Gastroesophageal sphincter (tissue), 4 donors: ENCODE data around the gene SPACA6. TPM values are rescaled to one million over a fixed set of nuclear protein-coding genes. Genes with fewer than 3 reads are reported as not detected.

Source experiments
- ATAC-seq: fragments of 150-250 bp; one replicate; pipeline ENCODE4 v1.9.1; 2016; ENCODE audit warnings: mild to moderate bottlenecking, moderate library complexity
- H3K27ac ChIP-seq, 4 donors: fragments of 200-600 bp; sonication (generic) in 3 of 4; 1 replicate in 3 of 4; 2 replicates in 1 of 4; pipeline ENCODE4 v1.5.1; 2016 to 2019
- H3K27me3 ChIP-seq: fragments of 200-600 bp; sonication (generic); one replicate; pipeline ENCODE4 v1.5.1; 2019
- H3K36me3 ChIP-seq, 2 donors: fragments of 200-600 bp; sonication (generic); one replicate each; pipeline ENCODE4 v1.5.1; 2019; ENCODE audit warnings: control low read depth in 1 of 2
- H3K4me1 ChIP-seq, 3 donors: fragments of 200-600 bp; sonication (generic); 1 replicate in 2 of 3; 2 replicates in 1 of 3; pipeline ENCODE4 v1.5.1; 2016 to 2019; ENCODE audit warnings: control low read depth in 2 of 3
- H3K4me3 ChIP-seq, 2 donors: fragments of 200-600 bp; sonication (generic); one replicate each; pipeline ENCODE4 v1.5.1; 2019; ENCODE audit warnings: mild to moderate bottlenecking in 1 of 2, moderate library complexity in 1 of 2
- H3K9me3 ChIP-seq, 3 donors: fragments of 200-600 bp; sonication (generic); one replicate each; pipeline ENCODE4 v1.5.1; 2017 to 2019; ENCODE audit warnings: control low read depth in 2 of 3
- CTCF ChIP-seq, 4 experiments: fragments of 200-600 bp in 2 of 4; fragments of 450-650 bp in 2 of 4; sonication (generic) in 1 of 4; IDR thresholded peaks; one replicate each; pipeline ENCODE4 v1.5.1; 2017 to 2019; ENCODE audit warnings: antibody characterized with exemption in 4 of 4, mild to moderate bottlenecking in 2 of 4, moderate library complexity in 2 of 4
- EP300 ChIP-seq: sonication (generic); formaldehyde crosslinking; IDR thresholded peaks from one replicate; pipeline ENCODE4 v1.6.1; 2017; ENCODE audit warnings: antibody characterized with exemption, mild to moderate bottlenecking
- POLR2A ChIP-seq, 2 donors: fragments of 450-650 bp; IDR thresholded peaks; one replicate each; pipeline ENCODE4 v1.6.1; 2017; ENCODE audit warnings: antibody characterized with exemption in 2 of 2, mild to moderate bottlenecking in 2 of 2, moderate library complexity in 1 of 2
- POLR2AphosphoS5 ChIP-seq: sonication (generic); formaldehyde crosslinking; IDR thresholded peaks from one replicate; pipeline ENCODE4 v1.6.1; 2017; ENCODE audit warnings: antibody characterized with exemption
- WGBS, 2 donors: methylation state at CpG; one replicate each; pipeline ENCODE4 v1.1.5; 2018; ENCODE audit warnings: low coverage in 1 of 2; 5-methylcytosine and 5-hydroxymethylcytosine counted together
- total RNA-seq, 4 donors: library from RNA; depleted of rRNA; stranded (reverse); fragments of >200 nt; gene quantifications; one replicate each; pipeline ENCODE4 v1.1.0, GENCODE V29; 2016

SPACA6 gene
- total RNA-seq, 4 donors from 2014 or later = 6.3 to 29.7 (median 18.3) TPM

- Histone ChIP-seq H3K9me3 (no peaks in the 10 kb centered on the region), H3K4me3 (no peak overlapping the region), H3K27me3 (peaks cover 31% of the 10 kb centered on the region), H3K27ac (no peak overlapping the region), H3K36me3 (no peaks in the 10 kb centered on the region), H3K4me1 (no peaks in the 10 kb centered on the region)
- TF ChIP-seq EP300 = no peak
- TF ChIP-seq POLR2AphosphoS5 = no peak
- no peak for TF ChIP-seq POLR2A (IDR thresholded peaks at IDR 0.05)
- TF ChIP-seq CTCF (IDR thresholded peaks at IDR 0.05) = no peak
- 50 to 100% methylated on average over 1 to 4 of the region's 4 CpGs for WGBS, 2 donors
- no peak for ATAC-seq
Observed at GRCh38 chr19:51749979-51750378, 56.8 kb downstream of the SPACA6 start.

DNA sequence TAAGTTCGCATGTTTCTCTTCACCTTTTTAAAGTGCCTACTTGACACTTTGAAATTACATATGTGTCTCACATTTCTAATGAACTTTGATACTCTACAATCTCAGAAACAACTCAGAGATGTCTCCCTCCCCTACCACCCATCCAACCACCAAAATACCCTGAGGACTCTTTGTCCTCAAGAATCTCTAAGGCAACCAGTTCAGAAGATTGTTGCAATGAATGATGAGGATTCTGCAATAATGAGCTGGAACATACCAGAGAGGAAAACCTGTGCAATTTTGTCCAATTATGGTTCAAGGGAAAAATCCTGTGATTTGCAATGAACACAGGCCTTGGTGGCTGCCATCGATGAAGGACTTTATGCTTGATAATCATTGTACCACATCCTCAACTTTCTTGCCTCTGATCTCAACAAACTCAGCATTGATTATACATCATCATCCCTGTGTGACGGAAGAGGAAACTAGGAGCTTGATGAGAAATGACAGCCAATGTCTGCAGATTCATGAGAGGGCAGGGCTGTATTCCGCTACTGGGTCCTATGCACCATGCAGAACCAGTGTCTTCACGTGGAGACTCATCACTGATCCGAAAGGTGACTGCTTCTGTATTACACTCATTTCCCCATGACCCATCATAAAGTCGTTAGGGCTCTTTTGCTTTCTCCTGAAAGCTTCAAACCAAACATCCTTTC, 57.4 kb downstream of the SPACA6 start:
- Histone ChIP-seq H3K27ac (no peak overlapping the region), H3K4me1 (no peaks in the 10 kb centered on the region), H3K9me3 (no peaks in the 10 kb centered on the region), H3K4me3 (no peak overlapping the region), H3K27me3 (peaks cover 36% of the 10 kb centered on the region), H3K36me3 (no peaks in the 10 kb centered on the region)
- no peak for ATAC-seq
- 63 to 64% methylated on average over 4 of the region's 7 CpGs for WGBS, 2 donors
- TF ChIP-seq CTCF (IDR thresholded peaks at IDR 0.05) (no peak), EP300 (no peak), POLR2A (IDR thresholded peaks at IDR 0.05) (no peak), POLR2AphosphoS5 (no peak)

GRCh38 chr19:51751655-51752054, 58.5 kb downstream of the SPACA6 start, which contains the start of gene FPR1:
Gene FPR1 (minus strand): TSS chr19:51751878. CDS start chr19:51746994, 4,884 bp downstream.
- Histone ChIP-seq H3K27ac (no peak within 1 kb of the TSS), H3K9me3 (no peaks in the 10 kb centered on the region), H3K4me3 (no peak within 1 kb of the TSS), H3K4me1 (no peaks in the 10 kb centered on the region), H3K36me3 (no peaks in the 10 kb centered on the region), H3K27me3 (peaks cover 38% of the 10 kb centered on the region)
- TF ChIP-seq CTCF (IDR thresholded peaks at IDR 0.05) (no peak), POLR2AphosphoS5 (no peak), POLR2A (IDR thresholded peaks at IDR 0.05) (no peak), EP300 (no peak)
- WGBS, 2 donors = 53% methylated on average over 2 of the region's 2 CpGs; no CpG with 5 or more reads in 1 of the 2 donors
- ATAC-seq = peak; percentile 57

GRCh38 chr19:51754109-51754508, 61.0 kb downstream of the SPACA6 start:
- Histone ChIP-seq H3K4me1 (no peaks in the 10 kb centered on the region), H3K36me3 (no peaks in the 10 kb centered on the region), H3K4me3 (no peak overlapping the region), H3K27me3 (peaks cover 29% of the 10 kb centered on the region), H3K27ac (peak overlapping the region in 1 of 4 donors; percentile 19), H3K9me3 (no peaks in the 10 kb centered on the region)
- 74 to 80% methylated on average over 1 to 6 of the region's 6 CpGs for WGBS, 2 donors
- TF ChIP-seq POLR2AphosphoS5 (no peak), POLR2A (IDR thresholded peaks at IDR 0.05) (no peak), EP300 (no peak), CTCF (IDR thresholded peaks at IDR 0.05) (no peak)
- ATAC-seq = no peak

DNA sequence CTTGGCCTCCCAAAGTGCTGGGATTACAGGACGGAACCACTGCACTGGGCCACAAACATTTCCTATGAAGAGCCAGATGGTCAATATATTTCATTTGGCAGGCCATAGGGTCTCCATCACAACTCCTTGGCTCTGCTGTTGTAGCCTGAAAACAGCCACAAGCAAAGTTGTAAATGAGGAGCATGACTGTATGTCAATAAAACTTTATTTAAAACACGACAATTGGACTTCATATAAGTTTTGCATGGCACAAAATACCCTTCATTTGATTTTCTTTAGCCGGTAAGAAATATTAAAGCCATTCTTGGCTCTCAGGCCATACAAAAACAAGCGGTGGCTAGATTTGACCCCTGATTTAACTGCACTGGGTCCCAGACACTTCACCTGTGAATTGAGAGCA, 61.6 kb downstream of the SPACA6 start:
- no peak overlapping the region for H3K27ac ChIP-seq
- ATAC-seq = no peak
- no peak for TF ChIP-seq EP300
- no peak for TF ChIP-seq CTCF (IDR thresholded peaks at IDR 0.05)
- no peak for TF ChIP-seq POLR2A (IDR thresholded peaks at IDR 0.05)
- TF ChIP-seq POLR2AphosphoS5 = no peak
- H3K4me3 ChIP-seq = no peak overlapping the region
- no peaks in the 10 kb centered on the region for H3K9me3 ChIP-seq
- H3K4me1 ChIP-seq = no peaks in the 10 kb centered on the region
- 65 to 79% methylated on average over 3 to 4 of the region's 4 CpGs for WGBS, 2 donors
- no peaks in the 10 kb centered on the region for H3K36me3 ChIP-seq
- peaks cover 31% of the 10 kb centered on the region for H3K27me3 ChIP-seq
